Hematopoietic multipotent progenitor cell treated with erythropoietin and hydrocortisone succinate and interleukin-3 and kit ligand, for 6 days (in vitro differentiated cells): Measurements from ENCODE around the gene FANK1.
"Not testable (repeated sequence)": the region's sequence is repeated elsewhere in the genome, so short reads cannot be mapped to it uniquely, and the experiment has no call there.

ENCODE experiments used
- DNase-seq: peaks from one replicate; pipeline ENCODE4 v3.0.0-alpha.2; 2015

FANK1 gene, protein sequence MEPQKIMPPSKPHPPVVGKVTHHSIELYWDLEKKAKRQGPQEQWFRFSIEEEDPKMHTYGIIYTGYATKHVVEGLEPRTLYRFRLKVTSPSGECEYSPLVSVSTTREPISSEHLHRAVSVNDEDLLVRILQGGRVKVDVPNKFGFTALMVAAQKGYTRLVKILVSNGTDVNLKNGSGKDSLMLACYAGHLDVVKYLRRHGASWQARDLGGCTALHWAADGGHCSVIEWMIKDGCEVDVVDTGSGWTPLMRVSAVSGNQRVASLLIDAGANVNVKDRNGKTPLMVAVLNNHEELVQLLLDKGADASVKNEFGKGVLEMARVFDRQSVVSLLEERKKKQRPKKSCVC

GRCh38 chr10:125896088-125896934 is at the start of gene FANK1:
Gene FANK1 (plus strand): TSS chr10:125896564. CDS start chr10:125896643, 79 bp downstream.
- peak; percentile 92 for DNase-seq

DNA sequence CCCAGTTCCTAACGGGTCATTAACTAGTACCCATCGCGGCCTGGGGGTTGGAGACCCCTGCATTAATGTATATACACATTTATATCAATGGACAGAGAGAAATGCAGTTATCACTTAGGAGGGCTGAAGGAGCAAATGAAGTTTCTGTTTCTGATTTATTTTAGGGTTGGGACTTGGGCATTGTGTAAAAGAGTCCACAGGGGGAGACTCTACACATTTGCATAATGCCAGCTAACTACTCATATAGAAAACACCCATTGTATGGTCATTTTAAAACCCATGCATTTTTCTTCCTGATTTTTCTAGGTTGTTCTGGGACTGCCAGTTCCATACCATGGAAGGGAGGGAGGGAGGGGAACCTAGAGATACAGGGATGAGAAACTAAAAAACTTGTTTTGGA is 49.5 kb upstream of the FANK1 start:
- no peak for DNase-seq

DNA sequence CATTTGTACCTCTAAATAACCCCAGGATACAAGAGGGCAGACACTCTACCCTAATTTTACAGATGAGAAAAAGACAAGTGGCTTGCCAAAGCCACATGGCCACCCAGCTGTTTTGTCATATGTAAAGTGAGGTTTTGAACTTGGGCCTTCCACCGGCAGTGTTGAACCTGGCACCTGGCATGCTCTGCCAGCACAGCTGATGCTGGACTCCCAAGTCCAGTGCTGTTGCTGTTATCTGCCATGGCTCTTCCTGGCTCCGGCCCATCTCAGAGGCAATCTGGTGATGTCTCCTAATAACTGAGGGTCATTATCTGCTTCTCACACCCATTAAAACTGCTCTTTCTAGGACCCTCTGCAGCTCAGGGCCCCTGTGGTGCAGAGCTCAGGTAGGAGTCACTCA is 48.0 kb upstream of the FANK1 start:
- DNase-seq, result no peak

DNA sequence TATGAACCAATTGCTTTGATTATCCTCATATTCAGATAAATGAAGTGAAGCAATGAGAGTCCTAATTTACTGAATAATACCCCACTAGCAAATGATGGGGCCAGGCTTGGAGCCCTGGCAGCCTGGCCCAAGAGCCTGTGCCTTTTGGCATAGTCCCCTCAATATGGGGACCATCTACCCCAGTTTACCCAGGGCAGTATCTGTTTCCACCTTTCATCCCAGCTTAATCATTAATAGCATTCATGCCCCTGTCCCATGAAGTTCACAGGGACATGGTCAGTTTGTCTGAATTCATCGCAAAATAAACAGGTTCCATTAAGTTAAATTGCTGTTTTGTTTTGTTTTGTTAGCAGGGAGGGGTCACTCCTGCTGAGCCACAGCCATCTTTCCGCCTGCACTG is 47.5 kb upstream of the FANK1 start:
- DNase-seq, result no peak

DNA sequence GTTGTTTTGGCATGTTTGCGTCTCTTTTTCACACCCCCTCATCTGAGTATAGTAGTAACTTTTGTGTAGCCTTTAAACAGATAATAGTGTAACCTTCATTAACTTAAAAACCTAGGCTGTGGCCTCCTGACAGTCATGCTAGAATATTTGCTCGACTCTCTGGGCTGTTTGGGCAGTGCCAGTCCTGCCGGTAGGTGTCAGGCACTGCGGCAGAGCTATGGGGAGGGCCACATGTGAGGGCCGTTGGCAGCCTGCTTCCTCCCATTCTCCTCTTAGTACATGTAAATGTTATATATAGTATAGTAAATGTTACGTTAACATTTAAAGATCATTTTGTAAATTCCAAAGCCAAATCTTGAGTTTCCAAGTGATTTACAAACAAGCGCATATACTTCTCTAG is 46.9 kb upstream of the FANK1 start:
- no peak for DNase-seq

DNA sequence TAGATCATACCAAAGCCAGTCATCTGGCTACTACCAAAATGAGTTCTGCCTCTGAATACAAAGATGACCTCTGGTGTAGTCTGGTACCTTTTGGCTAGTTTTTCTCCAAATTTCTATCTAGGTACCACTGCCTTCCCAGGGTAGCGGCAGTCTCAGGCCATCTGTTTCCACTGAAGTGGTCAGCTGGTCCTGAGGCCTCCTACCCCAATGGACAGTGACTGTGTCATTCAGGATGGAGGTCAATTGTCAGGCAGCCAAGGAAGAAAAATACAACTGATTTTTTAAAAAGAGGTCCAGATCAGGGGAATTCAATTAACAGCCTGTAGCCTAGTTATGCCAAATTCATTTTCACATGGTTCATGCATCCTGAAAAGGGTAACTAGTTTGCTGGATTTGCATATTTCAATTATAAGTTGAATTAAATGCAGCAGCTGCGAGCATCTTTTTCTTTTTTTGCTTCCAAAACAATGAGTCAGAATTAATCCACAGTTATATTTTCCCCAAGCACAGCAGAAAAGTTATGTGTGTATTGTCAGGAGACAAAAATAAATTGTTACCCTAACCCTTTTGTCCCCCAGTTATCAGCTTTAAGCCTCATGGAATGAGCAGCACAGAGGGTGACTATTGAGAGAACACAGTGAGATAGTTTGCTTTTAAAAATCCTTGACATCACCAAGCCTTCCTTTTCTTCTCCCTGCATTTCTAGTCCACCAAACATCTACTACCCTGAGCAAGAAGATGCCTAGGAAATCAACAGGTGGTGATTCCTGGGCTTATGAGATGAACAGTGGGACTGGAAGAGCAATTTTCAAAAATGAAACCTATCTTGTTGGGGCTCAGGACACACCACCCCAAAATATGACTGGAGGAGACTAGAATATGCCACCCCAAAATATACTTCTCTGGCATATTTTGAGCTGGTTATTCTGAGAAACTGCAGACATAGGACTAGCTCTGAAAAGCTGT is 45.3 kb upstream of the FANK1 start:
- DNase-seq, result no peak

- DNase-seq, result no peak
Measured at GRCh38 chr10:125852487-125852886, 43.9 kb upstream of the FANK1 start.

GRCh38 chr10:125857185-125857760 is 39.1 kb upstream of the FANK1 start:
- no peak for DNase-seq

- DNase-seq, result no peak
Measured at GRCh38 chr10:125859128-125859817, 37.1 kb upstream of the FANK1 start.

GRCh38 chr10:125865120-125865519 is 31.2 kb upstream of the FANK1 start:
- DNase-seq, result no peak

DNA sequence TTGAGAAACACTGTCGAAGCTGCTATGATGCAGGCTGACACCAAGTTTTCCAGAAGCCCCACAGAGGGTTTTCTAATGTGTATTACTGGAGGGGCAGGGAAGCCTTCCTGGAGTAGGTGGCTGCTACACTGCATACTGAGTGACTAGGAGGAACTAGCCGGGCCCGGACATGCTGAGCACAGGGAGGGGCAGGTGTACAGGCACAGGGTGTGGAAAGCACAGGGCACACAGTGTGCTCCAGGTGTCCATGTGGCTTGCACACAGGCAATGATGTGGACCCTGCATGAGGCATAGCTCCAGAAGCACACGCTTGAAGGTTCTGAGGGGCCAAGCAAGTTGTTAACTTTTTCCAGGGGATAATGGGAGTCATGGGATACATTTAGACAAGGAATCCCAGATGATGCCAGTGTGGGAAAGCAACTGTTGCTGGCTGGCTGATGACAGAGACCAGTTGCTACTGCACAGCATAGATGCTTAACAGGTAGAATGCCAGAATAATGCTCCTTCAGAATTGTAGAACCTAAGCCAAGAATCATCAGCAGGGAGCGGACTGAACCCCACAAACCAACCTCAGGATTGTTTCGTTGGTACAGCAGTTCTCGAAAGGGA is 29.8 kb upstream of the FANK1 start:
- DNase-seq, result no peak

DNA sequence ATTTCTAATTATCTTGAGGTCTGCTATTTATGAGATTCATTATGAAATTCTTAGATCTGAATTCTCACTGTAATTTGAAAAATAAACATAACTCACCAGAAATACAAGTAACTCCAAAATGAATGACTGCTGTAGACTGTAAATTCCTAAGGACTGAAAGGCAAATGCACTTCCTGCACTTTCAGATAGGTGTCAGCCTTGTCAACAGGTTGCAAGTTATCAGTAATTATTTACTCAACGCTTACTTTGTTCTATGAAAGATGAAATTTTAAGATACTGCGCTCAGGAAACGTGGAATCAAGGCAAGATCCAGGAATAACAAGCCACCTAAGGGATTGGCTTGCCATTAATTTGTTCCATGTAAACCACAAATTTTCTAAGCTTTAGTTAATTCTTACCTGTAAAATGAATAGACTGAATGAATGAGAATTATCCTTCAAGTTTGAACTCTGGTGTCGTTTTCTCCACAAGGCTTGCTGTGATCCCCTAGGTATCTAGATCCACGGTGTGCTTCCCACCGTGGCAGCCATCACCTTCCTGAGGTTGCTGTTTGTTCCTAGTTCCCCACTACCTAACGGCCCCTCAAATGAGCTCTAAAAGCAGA is 27.9 kb upstream of the FANK1 start:
- DNase-seq, result peak; percentile 83

GRCh38 chr10:125871338-125871737 is 25.0 kb upstream of the FANK1 start:
- no peak for DNase-seq

DNA sequence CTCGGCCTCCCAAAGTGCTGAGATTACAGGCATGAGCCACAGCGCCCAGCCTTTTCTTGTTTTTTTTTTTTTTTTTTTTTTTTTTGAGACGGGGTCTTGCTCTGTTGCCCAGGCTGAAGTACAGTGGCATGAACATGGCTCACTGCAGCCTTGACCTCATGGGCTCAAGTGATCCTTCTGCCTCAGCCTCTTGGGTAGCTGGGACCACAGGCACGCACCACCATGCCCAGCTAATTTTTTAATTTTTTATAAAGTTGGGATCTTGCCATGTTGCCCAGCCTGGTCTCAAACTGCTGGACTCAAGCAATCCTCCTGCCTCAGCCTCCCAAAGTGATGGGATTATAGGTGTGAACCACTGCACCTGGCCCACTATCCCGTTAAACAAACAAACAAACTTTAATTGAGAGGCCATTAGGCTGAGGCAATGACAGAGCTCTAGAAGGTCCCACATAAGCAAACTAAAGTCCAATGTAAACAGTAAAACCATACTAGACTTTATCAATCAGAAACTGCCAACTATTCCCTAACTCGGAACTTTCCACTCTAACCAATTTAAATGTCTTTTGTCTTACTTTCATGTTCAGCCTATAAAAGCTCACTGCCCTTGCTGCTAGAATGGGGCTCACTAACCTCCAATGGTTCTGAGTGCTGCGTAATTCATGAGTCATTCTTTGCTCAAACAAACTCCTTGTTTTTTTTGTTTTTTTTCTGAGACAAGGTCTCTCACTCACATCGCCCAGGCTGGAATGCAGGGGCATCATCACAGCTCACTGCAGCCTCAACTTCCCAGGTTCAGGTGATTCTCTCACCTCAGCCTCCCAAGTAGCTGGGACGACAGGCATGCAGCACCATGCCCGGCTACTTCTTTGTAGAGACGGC is 17.2 kb upstream of the FANK1 start:
- no peak for DNase-seq

- DNase-seq, result no peak
Measured at GRCh38 chr10:125880719-125881118, 15.6 kb upstream of the FANK1 start.

- no peak for DNase-seq
Measured at GRCh38 chr10:125881192-125881591, 15.2 kb upstream of the FANK1 start, which contains the start of gene DHX32. Gene DHX32 (minus strand): TSS chr10:125881292. CDS start chr10:125880824, 468 bp downstream.

- no peak for DNase-seq
Measured at GRCh38 chr10:125882596-125882995, 13.8 kb upstream of the FANK1 start.

DNA sequence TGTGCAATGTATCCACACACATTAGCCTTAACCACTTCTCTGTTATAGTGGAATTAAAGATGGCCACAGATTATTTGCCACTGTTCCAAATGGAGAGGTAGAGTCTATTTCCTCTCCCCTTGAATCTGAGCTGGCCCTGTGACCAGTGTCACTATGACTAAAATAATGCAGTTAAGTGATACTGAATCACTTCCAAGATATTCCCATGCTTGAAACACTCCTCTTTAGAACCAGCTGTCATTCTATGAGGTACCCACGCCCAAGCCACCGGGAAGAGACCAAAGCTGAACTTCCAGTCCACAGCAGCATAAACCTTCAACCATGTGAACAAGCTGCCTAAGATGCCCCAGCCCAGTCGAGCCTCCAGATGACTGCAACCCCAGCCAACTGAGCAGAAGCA is 13.2 kb upstream of the FANK1 start:
- DNase-seq, result no peak

DNA sequence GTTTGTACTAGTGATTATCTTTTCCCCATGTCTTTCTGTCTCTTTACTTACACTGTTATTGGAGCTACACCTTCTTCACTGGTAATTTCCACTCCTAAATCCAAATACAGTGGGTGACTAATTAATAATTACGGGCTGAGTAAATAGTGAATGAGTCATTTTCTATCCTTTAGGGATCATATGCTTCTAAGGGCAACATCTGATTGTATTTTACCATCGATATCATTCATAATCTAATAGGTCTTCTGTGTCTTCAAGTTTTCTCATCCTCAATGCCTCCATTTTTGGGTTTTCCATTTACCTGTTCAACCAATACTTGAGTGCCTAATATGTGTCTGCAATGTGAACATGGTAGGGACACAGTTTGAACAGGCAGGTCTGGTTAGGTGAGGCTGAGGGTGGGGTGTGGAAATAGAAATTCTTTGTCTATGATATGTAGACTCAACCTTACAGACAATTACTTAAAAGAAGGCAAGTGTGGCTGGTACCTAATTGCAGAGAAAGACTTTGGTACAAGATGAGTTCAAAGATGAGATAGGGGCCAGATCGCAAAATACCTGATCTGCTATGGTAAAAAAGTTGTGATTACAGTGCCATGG is 9.4 kb upstream of the FANK1 start:
- DNase-seq, result no peak

GRCh38 chr10:125889441-125889840 is 6.9 kb upstream of the FANK1 start:
- not testable (repeated sequence) for DNase-seq
